WI38 (cell line): ENCODE measurements around the gene FDCSP.
"Not testable (repeated sequence)": the region's sequence is repeated elsewhere in the genome, so short reads cannot be mapped to it uniquely, and the experiment has no call there.

Experiments used
- H3K4me3 ChIP-seq: 2 replicates; pipeline ENCODE4 v1.5.1; 2011; ENCODE audit warnings: low read depth, mild to moderate bottlenecking, control low read depth, low read length
- CTCF ChIP-seq: IDR thresholded peaks from 2 replicates; pipeline ENCODE4 v1.5.1; 2012; ENCODE audit warnings: low read depth, mild to moderate bottlenecking, control low read depth, low read length

FDCSP gene

GRCh38 chr4:70197842-70198241 lies 28.1 kb upstream of the FDCSP start:
- TF ChIP-seq CTCF: no peak
- no peak overlapping the region for H3K4me3 ChIP-seq

GRCh38 chr4:70203601-70204000 lies 22.3 kb upstream of the FDCSP start:
- TF ChIP-seq CTCF: no peak
- H3K4me3 ChIP-seq: no peak overlapping the region

GRCh38 chr4:70212752-70213151 lies 13.2 kb upstream of the FDCSP start:
- H3K4me3 ChIP-seq: not testable (repeated sequence)

- H3K4me3 ChIP-seq: not testable (repeated sequence)
Measured at GRCh38 chr4:70216109-70216508, 9.8 kb upstream of the FDCSP start.

GRCh38 chr4:70216550-70216949 lies 9.4 kb upstream of the FDCSP start:
- not testable (repeated sequence) for H3K4me3 ChIP-seq

GRCh38 chr4:70221389-70221788 lies 4.5 kb upstream of the FDCSP start:
- not testable (repeated sequence) for H3K4me3 ChIP-seq

GRCh38 chr4:70221818-70222217 lies 4.1 kb upstream of the FDCSP start:
- H3K4me3 ChIP-seq: not testable (repeated sequence)

- TF ChIP-seq CTCF: no peak
- H3K4me3 ChIP-seq: no peak overlapping the region
Measured at GRCh38 chr4:70236125-70236524, 10.2 kb downstream of the FDCSP start.

GRCh38 chr4:70239131-70239883 lies 13.4 kb downstream of the FDCSP start:
- H3K4me3 ChIP-seq: no peak overlapping the region
- TF ChIP-seq CTCF: no peak

GRCh38 chr4:70239884-70240591 lies 14.1 kb downstream of the FDCSP start:
- H3K4me3 ChIP-seq: no peak overlapping the region
- TF ChIP-seq CTCF: no peak

GRCh38 chr4:70242297-70242696 lies 16.4 kb downstream of the FDCSP start, which contains the start of gene CSN3:
Gene CSN3, plus strand, starts transcription at chr4:70242597. Its CDS starts 2,223 bp downstream, at chr4:70244820.
- H3K4me3 ChIP-seq: not testable (repeated sequence)
